22Rv1 (cell line): ENCODE measurements around the gene MAP4K4.
"Not testable (repeated sequence)": the region's sequence is repeated elsewhere in the genome, so short reads cannot be mapped to it uniquely, and the experiment has no call there.

Experiments used
- H3K27ac ChIP-seq: fragments of 450-650 bp; 2 replicates; pipeline ENCODE4 v1.5.1; 2017
- CTCF ChIP-seq: fragments of 450-650 bp; IDR thresholded peaks from 2 replicates; pipeline ENCODE4 v1.5.1; 2017; ENCODE audit warnings: mild to moderate bottlenecking
- ZFX ChIP-seq: fragments of 450-650 bp; IDR thresholded peaks from 2 replicates; pipeline ENCODE4 v1.6.1; 2017; ENCODE audit warnings: antibody characterized with exemption, borderline replicate concordance

Gene MAP4K4

GRCh38 chr2:101763496-101764333 lies 66.2 kb downstream of the MAP4K4 start:
- no peak for TF ChIP-seq CTCF
- TF ChIP-seq ZFX = no peak

GRCh38 chr2:101766337-101766736 lies 68.8 kb downstream of the MAP4K4 start:
- H3K27ac ChIP-seq = no peak overlapping the region
- TF ChIP-seq ZFX (no peak), CTCF (no peak)

More at GRCh38 chr2:101763496-101764333, 66.2 kb downstream of the MAP4K4 start:
- H3K27ac ChIP-seq = no peak overlapping the region

GRCh38 chr2:101766871-101767739 lies 69.6 kb downstream of the MAP4K4 start:
- H3K27ac ChIP-seq = no peak overlapping the region
- TF ChIP-seq CTCF = no peak
- TF ChIP-seq ZFX = no peak

GRCh38 chr2:101768556-101769220 lies 71.2 kb downstream of the MAP4K4 start:
- no peak for TF ChIP-seq CTCF
- no peak for TF ChIP-seq ZFX
- no peak overlapping the region for H3K27ac ChIP-seq

GRCh38 chr2:101769726-101770125 lies 72.2 kb downstream of the MAP4K4 start:
- not testable (repeated sequence) for H3K27ac ChIP-seq

- no peak for TF ChIP-seq ZFX
- peak; percentile 77 for TF ChIP-seq CTCF
- H3K27ac ChIP-seq = no peak overlapping the region
These were observed 73.2 kb downstream of the MAP4K4 start for GRCh38 chr2:101770726-101771125.

- no peak overlapping the region for H3K27ac ChIP-seq
These were observed 73.9 kb downstream of the MAP4K4 start for GRCh38 chr2:101771227-101771902.

More at GRCh38 chr2:101771227-101771902, 73.9 kb downstream of the MAP4K4 start:
- TF ChIP-seq CTCF (no peak), ZFX (no peak)
